ENCODE data around the gene IL11.
A peak's percentile ranks its signal among the peaks of the same experiment; 100 is the strongest.

IL11 gene

GRCh38 chr19:55391702-55392615 lies 21.7 kb upstream of the IL11 start:
- DNase-seq (ENCODE audit: low read depth in 2 of 3, low spot score in 1 of 3), result no peak

GRCh38 chr19:55391191-55391670 lies 21.0 kb upstream of the IL11 start:
- no peak for DNase-seq (ENCODE audit: low read depth in 2 of 3, low spot score in 1 of 3)

- DNase-seq (ENCODE audit: low read depth in 2 of 3, low spot score in 1 of 3), result no peak
These were observed 20.2 kb upstream of the IL11 start for GRCh38 chr19:55390461-55390880.

GRCh38 chr19:55389386-55390317 lies 19.4 kb upstream of the IL11 start:
- no peak for DNase-seq (ENCODE audit: low read depth in 2 of 3, low spot score in 1 of 3)

- DNase-seq (ENCODE audit: low read depth in 2 of 3, low spot score in 1 of 3), result no peak
These were observed 17.7 kb upstream of the IL11 start for GRCh38 chr19:55387736-55388497.

GRCh38 chr19:55386493-55386971 lies 16.3 kb upstream of the IL11 start:
- no peak for DNase-seq (ENCODE audit: low read depth in 2 of 3, low spot score in 1 of 3)

- DNase-seq (ENCODE audit: low read depth in 2 of 3, low spot score in 1 of 3), result peak; percentile 96 to 100 (median 98)
These were observed 15.6 kb upstream of the IL11 start, which contains the start of gene RPL28 for GRCh38 chr19:55385724-55386492. TSS of gene RPL28 (plus strand) at chr19:55385932. CDS start at chr19:55386358, 426 bp downstream.

- DNase-seq (ENCODE audit: low read depth in 2 of 3, low spot score in 1 of 3), result peak; percentile 92 to 96 (median 93)
These were observed 14.9 kb upstream of the IL11 start for GRCh38 chr19:55384920-55385723.

- DNase-seq (ENCODE audit: low read depth in 2 of 3, low spot score in 1 of 3), result peak in 1 of 3 donors; percentile 38
These were observed 14.1 kb upstream of the IL11 start, which contains the start of gene TMEM238 for GRCh38 chr19:55384131-55384919. TSS of gene TMEM238 (minus strand) at chr19:55384292. CDS start at chr19:55384259, 33 bp downstream.

GRCh38 chr19:55383279-55384130 lies 13.2 kb upstream of the IL11 start:
- DNase-seq (ENCODE audit: low read depth in 2 of 3, low spot score in 1 of 3), result peak in 1 of 3 donors; percentile 38

- DNase-seq (ENCODE audit: low read depth in 2 of 3, low spot score in 1 of 3), result no peak
These were observed 12.3 kb upstream of the IL11 start for GRCh38 chr19:55382522-55383054.

GRCh38 chr19:55382013-55382412 lies 11.8 kb upstream of the IL11 start:
- DNase-seq (ENCODE audit: low read depth in 2 of 3, low spot score in 1 of 3), result no peak

- DNase-seq (ENCODE audit: low read depth in 2 of 3, low spot score in 1 of 3), result no peak
These were observed 8.9 kb upstream of the IL11 start for GRCh38 chr19:55379174-55379573.

GRCh38 chr19:55377356-55378131 lies 7.3 kb upstream of the IL11 start:
- no peak for DNase-seq (ENCODE audit: low read depth in 2 of 3, low spot score in 1 of 3)

GRCh38 chr19:55376241-55376933 lies 6.1 kb upstream of the IL11 start, which contains the start of gene TMEM190:
TSS of gene TMEM190 (plus strand) at chr19:55376826. CDS start at chr19:55376854, 28 bp downstream.
- no peak for DNase-seq (ENCODE audit: low read depth in 2 of 3, low spot score in 1 of 3)

All from stimulated activated CD4-positive, alpha-beta T cell treated with anti-CD3 and anti-CD28 coated beads, Interleukin-12 subunit alpha, Interleukin-12 subunit beta, amount 100 ng/mL, for 48 hours (primary cell).